Measurements from ENCODE around the gene MISP. TPM values are rescaled to one million over a fixed set of nuclear protein-coding genes. Genes with fewer than 3 reads are reported as not detected.
A peak's percentile ranks its signal among the peaks of the same experiment; 100 is the strongest.

The MISP gene
- total and polyA plus RNA-seq, 2 of the 13 experiments (the other 11 are each of a cell fraction or from before 2014, with no cell fraction given), result 0.67 to 1.3 TPM

- TF ChIP-seq, protein P1, sequence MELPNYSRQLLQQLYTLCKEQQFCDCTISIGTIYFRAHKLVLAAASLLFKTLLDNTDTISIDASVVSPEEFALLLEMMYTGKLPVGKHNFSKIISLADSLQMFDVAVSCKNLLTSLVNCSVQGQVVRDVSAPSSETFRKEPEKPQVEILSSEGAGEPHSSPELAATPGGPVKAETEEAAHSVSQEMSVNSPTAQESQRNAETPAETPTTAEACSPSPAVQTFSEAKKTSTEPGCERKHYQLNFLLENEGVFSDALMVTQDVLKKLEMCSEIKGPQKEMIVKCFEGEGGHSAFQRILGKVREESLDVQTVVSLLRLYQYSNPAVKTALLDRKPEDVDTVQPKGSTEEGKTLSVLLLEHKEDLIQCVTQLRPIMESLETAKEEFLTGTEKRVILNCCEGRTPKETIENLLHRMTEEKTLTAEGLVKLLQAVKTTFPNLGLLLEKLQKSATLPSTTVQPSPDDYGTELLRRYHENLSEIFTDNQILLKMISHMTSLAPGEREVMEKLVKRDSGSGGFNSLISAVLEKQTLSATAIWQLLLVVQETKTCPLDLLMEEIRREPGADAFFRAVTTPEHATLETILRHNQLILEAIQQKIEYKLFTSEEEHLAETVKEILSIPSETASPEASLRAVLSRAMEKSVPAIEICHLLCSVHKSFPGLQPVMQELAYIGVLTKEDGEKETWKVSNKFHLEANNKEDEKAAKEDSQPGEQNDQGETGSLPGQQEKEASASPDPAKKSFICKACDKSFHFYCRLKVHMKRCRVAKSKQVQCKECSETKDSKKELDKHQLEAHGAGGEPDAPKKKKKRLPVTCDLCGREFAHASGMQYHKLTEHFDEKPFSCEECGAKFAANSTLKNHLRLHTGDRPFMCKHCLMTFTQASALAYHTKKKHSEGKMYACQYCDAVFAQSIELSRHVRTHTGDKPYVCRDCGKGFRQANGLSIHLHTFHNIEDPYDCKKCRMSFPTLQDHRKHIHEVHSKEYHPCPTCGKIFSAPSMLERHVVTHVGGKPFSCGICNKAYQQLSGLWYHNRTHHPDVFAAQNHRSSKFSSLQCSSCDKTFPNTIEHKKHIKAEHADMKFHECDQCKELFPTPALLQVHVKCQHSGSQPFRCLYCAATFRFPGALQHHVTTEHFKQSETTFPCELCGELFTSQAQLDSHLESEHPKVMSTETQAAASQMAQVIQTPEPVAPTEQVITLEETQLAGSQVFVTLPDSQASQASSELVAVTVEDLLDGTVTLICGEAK (IDR thresholded peaks at IDR 0.05), result no peak
- TF ChIP-seq, protein P1 (CRISPR knock-in tag; IDR thresholded peaks at IDR 0.05), result no peak
- no peak for TF ChIP-seq ZNF34 (CRISPR knock-in tag; IDR thresholded peaks at IDR 0.05; ENCODE audit: borderline replicate concordance)
- no peak for TF ChIP-seq ETS1 (CRISPR knock-in tag; IDR thresholded peaks at IDR 0.05)
- TF ChIP-seq ZNF17 (CRISPR knock-in tag; IDR thresholded peaks at IDR 0.05), result no peak
- TF ChIP-seq HDAC6 (IDR thresholded peaks at IDR 0.05; ENCODE audit: low read depth, low read length), result no peak
- no peak for TF ChIP-seq HNF4G (IDR thresholded peaks at IDR 0.05; ENCODE audit: borderline replicate concordance, low read depth, low read length)
- TF ChIP-seq HNF4G (CRISPR knock-in tag; IDR thresholded peaks at IDR 0.05; ENCODE audit: borderline replicate concordance, low read depth), result no peak
- no peak for TF ChIP-seq ZNF232 (CRISPR knock-in tag; IDR thresholded peaks at IDR 0.05; ENCODE audit: borderline replicate concordance)
- TF ChIP-seq, protein P2, sequence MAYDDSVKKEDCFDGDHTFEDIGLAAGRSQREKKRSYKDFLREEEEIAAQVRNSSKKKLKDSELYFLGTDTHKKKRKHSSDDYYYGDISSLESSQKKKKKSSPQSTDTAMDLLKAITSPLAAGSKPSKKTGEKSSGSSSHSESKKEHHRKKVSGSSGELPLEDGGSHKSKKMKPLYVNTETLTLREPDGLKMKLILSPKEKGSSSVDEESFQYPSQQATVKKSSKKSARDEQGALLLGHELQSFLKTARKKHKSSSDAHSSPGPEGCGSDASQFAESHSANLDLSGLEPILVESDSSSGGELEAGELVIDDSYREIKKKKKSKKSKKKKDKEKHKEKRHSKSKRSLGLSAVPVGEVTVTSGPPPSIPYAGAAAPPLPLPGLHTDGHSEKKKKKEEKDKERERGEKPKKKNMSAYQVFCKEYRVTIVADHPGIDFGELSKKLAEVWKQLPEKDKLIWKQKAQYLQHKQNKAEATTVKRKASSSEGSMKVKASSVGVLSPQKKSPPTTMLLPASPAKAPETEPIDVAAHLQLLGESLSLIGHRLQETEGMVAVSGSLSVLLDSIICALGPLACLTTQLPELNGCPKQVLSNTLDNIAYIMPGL (CRISPR knock-in tag; IDR thresholded peaks at IDR 0.05; ENCODE audit: borderline replicate concordance in 1 of 2, low read depth in 1 of 2), result 0 out of 4 replicates have a peak, but pooled peaks of 1 of the 2 experiments have one; percentile 10
Observed at GRCh38 chr19:800360-801029, 49.6 kb downstream of the MISP start (continued).

Data from HepG2 (cell line).